GM18498 (cell line): ENCODE data around the gene LRP5.
"Not testable (repeated sequence)": the region's sequence is repeated elsewhere in the genome, so short reads cannot be mapped to it uniquely, and the experiment has no call there.

Source experiments
- ATAC-seq: cut with Tn5 transposase; IDR thresholded peaks from one replicate; pipeline ENCODE4 v1.9.1; 2021; ENCODE audit warnings: mild to moderate bottlenecking, moderate library complexity; ENCODE audit not compliant: unreplicated experiment

LRP5 gene

DNA sequence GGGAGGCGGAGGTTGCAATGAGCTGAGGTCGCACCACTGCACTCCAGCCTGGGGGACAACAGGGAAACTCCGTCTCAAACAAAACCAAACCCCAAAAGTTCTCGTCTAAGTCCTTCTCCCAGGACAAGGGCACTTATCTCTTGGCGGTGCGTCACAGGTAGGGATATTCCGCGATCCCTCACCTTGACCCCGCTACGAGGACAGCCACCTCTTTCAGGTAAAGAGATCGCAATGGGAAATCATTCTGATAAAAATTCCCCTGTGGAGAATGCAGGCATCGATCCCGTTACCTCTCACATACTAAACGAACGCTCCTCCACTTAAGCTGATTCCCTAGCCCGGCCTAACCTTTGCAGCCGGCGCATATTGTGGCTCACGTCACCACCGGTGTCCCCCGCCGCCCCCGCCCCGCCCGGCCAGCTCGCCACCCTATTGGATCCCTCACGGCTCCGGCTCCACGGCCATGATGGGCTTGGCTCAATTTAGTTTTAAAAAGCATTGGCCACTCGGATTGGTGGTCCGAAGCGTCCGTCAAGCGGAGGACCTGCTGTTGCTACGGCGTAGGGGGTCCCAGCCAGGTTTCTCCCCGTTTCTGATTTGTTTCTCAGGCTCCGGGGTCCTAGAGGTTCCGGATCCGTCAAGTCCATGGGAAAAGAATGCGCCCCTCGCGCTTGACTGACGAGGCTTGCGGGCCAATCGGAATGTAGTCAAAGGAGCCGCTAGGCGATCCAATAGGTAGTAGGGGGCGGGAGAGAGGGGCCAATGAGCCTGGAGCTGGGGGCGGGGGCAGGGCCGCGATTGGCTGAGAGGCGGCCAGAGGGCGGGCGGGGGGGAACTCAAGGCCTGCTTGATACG, 147.7 kb downstream of the LRP5 start:
- ATAC-seq: peak; percentile 83

DNA sequence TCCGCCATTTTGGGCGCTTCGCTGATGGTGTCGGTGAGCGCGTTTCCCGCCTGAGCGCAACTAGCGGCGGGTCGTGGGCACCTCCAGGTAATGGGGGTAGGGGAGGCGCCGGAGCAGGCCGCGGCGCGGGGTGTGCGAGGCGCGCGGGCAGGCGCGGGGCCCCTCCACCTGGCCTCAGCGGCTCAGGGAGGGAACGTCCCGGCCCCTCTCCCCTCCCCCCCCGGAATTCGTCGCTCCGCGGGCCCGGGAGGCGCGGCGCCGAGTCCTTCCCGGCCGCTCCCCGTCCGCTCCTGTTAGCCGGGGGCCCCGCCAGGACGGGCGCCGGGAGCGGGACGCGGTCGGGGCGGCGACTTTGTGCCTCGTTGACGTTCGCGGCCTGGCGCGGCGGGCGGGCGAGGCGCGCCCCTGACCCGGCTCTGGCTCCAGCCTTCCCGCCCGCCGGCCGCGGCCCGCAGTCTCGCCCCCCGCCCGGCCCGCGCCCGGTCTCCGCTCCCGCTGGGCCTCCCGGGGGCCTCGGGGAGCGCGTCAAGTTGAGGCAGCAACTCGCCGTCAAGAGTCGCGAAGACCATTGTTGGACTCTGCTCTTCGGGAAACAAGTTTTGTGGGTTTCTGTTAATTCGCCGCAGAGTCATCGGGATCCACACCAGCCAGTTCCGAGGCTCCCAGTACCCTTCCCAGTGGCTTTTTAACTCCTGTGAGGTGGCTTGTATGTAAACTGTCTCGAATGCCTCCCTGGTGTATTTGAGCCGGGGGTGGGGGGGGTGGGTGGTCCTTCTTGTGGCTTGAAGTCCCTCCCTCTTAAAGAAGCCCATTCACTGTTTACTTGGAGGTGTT, 148.6 kb downstream of the LRP5 start, which contains the start of gene PPP6R3:
Gene PPP6R3, plus strand, starts transcription at position 12 of the 834 bp plus-strand sequence. CDS start 76,913 bp downstream, outside the sequence.
- ATAC-seq: peak; percentile 42

DNA sequence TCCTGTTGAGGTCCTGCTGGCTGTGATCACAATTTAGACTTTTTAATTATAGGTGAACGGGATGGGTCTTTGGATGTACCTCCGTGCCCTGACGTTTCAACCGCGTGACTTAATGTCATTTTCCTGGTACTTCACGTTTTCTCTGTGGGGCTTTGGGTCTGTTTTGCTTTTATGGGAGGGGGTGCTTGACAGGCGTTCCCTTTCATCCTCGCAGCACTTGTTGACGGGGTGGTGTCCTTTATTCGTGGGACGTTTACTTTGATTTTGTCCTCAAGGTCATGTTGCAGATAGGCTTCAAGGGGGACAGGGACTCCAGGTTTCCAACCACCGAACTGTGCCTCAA, 149.2 kb downstream of the LRP5 start:
- ATAC-seq: no peak

DNA sequence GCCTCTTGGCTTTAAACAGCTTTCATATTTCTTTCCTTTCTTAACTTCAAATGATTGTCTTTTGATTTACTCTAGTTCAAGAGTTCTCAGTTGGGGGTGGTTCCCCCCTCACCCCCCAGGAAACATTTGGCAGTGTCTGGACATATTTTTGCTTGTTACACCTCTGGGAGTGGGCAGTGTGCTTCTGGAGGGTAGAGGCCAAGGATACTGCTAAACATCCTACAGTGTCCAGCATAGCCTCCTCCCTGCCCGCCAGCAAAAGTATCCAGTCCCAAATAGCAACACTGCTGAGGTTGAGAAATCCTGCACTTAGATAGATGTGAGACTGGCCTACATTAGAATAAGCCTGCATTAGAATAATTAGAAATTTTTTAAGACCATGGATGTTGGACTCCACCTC, 151.3 kb downstream of the LRP5 start:
- ATAC-seq: no peak

DNA sequence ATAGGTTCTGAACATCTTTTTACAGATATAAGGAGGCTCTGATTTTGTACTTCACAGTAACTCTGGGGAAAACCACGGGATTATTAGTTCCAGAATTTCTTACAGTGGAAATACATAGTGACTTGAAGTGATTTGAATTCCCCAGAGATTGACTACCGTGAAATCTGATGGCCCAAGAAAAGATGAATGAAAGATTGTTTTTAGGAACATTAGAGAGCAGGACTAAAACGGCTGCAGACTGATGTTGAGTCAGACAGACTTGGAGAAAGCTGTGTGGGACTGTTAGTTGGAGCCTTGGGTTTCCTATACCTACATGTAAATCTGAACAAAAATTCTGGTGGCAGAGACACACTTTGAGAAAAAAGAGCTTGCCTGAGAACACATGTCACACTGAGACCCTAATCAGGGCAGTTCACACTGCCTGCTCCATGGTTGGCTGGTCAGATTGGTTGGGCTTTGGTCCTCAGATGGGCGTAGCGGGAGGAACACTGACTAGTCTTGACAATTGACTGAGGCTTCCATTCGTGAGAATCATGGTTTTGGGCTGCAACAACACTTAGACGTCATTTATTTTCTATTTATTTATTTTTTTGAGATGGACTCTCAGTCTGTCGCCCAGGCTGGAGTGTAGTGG, 154.9 kb downstream of the LRP5 start:
- no peak for ATAC-seq

DNA sequence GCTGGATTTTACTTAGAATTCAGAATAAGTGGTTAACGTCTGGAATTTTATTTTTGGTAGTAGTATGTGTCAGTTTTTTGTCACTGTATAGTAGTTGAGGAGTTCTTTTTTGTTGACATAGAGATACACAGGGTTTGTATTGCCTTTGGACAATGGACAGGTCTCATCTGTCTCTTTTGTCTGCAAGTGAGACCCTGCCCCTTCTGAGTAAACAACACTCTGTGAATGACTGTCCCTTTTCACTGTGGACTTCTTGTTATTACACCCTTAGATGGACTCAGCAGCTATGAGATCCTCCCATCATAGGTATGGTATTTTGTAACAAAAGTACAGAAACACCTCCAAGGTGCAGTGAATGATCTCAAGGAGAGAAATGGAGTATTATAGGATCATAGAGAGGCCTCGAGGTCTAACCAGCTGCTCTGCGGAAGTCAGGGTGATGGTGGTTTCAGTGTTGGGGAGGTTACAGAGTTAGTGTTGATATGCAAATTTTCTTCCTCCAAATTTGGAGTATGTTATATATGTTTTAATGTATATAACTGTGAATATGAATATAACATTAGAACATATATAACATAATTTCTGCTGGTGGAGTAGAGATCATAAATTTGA, 155.9 kb downstream of the LRP5 start:
- ATAC-seq: no peak

DNA sequence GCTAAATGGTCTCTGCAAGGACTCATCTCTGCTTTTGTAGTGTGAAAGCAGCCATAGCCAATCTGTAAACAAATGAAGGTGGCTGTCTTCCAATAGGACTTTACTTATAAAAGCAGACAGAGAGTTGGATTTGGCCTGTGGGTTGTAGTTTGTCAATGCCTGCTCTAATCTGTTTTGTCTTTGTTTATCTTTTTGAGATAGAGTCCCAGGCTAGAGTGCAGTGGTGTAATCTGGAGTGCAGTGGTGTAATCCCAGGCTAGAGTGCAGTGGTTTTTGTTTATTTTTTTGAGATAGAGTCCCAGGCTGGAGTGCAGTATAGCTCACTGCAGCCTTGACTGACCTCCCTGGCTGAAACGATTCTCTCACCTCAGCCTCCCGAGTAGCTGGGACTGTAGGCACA, 156.7 kb downstream of the LRP5 start:
- no peak for ATAC-seq

DNA sequence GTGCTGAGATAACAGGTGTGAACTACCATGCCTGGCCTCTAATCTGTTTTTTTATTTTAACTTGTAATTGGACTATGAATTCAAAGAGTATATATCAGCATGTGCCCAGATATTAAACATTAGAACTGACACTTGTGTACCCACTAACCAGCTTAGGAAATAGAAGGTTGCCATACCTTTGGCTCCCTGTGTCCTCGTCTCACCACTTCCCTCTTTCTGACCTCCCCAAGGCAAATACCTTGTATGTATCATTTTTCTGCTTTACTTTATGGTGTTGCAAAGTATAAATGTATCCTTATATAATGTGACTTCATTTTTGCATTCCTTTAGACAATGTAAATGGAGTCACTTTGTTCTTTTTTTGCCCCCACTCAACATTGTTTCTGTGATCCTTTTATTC, 157.3 kb downstream of the LRP5 start:
- no peak for ATAC-seq

DNA sequence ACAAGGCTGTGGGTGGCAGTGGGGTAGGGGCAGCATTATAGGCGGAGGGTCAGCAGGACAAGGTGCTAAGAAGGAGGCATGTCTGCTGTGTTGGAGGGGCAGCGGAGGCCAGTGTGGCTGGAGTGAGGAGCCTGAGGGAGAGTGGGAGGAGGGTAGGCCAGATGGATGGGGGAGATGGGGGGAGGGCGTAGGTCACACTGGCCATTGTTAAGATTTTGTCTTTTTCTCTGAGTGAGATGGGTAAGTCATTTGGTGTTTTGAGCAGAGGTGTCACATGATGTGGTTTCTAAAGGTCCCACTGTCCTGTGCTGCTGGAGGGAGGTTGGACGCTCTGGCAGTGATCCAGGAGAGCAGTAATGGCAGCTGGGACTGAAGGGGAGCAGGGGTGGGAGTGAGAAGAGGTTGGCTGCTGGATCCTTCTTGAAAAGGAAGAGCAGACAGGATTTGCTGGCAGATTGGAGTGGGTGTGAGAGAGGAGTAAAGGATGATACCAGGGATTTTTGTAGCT, 158.0 kb downstream of the LRP5 start:
- no peak for ATAC-seq

DNA sequence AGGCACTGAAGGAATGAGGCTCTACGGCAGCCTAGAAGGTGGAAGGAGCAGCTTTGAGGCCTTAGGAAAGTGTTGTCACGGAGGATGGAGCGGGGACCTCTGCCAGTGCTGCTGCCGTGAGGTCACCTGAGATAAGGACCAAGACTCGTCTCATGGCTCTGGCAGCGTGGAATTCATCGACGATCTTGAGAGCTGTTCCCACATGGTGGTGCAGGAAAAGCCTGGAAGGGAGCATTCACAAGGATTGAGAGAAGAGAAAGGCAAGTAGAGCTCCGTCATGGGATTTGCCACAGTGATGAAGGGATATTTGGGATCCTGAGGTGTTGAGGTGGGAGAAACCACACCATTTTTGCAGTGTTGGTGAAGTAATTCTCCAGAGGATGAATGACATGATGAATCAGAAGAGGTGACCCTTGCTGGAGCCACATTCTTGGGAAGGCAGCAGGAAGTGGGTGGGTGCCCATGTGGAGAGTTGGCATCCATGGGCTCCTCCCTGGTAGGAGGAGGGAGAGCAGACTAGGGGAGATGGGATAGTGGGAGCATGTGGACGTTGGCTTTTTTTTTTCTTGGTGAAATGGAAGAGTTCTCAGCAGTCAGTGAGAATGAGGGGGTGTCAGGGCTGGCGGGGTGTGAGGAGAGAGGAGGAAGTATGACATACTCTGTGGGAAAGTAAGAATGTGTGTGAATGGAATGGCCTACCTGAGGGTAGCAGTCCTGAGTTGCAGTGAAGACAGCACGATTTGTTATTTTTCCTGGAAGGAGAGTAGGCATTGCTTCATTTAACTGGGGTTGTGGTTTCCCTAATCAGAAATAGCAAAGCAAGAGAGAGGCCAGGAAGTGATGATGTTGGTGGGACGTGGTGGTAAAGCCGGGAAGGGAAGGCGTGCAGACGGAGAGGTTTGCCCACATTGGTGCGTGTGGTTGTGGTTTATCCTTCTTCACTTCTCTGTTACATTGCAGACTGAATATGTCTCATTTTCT, 159.3 kb downstream of the LRP5 start:
- ATAC-seq: no peak

DNA sequence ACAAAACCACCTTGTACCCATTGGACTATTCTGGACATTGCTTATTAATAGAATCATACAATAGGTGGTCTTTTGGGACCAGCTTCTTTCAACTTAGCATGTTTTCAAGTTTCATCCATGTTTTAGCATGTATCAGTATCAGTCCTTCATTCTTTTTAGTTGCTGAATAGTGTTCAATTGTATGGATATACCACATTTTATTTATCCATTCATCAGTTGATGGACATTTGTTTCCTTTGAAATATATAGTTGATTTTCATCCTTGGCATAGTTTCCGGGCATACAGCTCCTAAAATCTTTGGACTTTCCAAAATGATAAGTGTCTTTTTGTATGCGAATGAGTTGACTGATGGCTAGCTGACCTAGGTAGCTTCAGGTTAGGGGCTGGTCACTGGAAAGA, 160.4 kb downstream of the LRP5 start:
- no peak for ATAC-seq

DNA sequence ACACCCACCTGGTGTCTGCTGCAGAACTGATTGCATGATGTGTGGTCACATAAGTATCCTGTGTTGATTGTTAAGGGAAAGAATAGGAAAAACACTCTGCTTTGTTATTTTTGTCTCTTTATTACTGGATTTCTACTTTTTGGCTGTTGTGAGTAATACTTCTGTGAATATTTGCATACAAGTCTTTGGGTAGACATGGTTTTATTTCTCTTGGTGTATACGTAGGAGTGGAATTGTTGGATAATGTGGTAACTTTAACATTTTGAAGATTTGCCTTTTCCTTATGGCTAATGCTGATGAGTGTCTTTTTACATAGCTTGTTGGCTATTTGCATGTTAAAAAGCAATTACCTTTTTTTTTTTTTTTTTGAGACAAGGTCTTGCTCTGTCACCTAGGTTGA, 161.3 kb downstream of the LRP5 start:
- ATAC-seq: no peak

DNA sequence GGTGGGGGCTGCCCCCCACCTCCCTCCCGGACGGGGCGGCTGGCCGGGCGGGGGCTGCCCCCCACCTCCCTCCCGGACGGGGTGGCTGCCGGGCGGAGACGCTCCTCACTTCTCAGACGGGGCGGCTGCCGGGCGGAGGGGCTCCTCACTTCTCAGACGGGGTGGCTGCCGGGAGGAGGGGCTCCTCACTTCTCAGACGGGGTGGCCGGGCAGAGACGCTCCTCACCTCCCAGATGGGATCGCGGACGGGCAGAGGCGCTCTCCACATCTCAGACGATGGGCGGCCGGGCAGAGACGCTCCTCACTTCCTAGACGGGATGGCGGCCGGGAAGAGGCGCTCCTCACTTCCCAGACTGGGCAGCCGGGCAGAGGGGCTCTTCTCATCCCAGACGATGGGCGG, 163.2 kb downstream of the LRP5 start:
- ATAC-seq: not testable (repeated sequence)

DNA sequence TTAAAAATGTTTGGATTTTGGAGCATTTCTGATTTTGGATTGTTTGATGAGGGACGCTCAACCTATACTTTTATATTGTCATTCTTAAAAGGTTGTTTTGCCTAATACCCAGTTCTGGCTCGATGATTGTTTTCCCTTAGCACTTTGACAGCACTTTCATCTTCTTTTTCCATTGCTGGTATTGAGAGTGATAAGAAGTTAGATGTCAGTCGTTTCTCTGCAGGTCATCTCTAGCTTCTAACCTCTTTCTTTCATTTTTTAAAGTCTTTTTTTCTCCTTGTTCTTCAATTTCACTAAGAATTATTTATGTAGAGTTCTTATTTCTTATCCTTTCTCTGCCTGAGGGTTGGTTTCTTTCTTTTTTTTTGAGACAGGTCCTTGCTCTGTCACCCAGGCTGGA, 167.0 kb downstream of the LRP5 start:
- ATAC-seq: no peak

DNA sequence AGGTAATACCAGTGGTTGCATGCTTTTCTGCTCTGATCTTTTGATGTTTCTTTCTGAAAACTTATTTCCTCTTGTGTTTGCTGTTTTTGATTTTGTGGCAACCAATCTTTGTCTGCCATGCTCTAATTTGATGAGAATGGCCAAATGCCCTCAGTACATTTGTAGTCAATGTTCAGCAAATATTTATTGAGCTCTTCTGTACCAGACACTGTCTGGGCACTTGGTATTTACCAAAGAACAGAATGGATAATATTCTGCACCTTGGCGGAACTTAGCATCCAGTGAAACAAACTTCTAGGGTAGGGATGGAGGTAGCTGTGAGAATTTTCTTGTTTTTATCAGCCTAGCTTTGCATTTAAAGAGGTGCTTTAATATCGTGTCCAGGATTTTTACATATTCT, 167.8 kb downstream of the LRP5 start:
- no peak for ATAC-seq

DNA sequence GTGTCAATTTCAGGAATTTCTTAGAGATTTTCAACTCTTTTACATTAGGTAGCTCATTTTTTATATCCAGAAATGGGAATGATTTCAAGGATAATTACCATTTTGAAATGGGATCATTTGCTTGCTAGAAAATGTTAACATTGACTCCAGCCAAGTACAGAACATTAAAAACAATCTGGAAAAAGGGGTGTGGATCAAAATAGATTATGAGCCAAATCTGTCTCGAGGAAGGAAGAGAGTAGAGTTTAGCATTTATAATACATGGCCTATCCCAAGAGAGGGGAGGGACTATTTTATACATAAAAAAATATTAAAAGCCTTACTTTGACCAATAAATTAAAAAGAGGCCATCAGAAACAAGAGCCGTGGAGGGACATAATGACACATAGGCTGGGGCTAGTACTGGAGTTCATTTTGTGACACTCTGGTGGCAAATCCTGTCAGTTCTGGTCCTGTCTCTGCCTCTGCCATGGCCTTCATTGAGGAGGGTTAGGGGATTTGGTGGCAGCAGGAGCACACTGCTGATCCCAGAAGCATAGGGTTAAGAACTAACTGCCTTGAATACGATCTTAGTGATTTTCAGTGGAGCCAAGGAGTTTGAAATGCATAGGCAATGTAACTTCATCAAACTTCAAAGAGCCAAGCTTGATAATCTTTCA, 168.6 kb downstream of the LRP5 start:
- ATAC-seq: no peak

DNA sequence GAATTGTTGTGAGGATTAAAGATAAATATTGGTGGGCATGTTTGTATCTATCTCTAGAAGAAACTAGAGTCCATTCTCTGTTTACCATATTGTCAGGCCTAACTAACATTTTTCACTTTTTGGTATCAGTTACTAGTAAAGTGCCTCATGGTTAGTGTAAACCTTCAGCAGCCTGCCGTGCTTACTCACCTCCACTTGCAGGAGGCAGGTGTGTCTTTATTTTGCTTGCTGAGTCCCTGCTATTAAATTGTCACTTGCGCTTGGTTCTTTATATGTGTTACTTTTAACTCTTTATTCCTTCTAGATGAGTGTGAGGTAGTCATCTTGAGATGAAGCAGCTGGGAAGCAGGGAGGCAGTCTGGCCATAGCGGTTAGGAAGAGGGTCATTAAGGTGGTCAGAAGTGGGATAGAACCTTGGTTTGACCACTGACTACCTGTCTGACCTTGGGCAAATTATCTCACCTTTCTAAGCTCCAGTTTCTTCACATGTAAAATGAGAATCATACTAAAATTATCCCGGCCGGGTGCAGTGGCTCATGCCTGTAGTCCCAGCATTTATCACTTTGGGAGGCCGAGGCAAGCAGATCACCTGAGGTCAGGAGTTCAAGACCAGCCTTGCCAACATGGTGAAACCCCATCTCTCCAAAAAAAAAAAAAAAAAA, 169.3 kb downstream of the LRP5 start:
- ATAC-seq: no peak

DNA sequence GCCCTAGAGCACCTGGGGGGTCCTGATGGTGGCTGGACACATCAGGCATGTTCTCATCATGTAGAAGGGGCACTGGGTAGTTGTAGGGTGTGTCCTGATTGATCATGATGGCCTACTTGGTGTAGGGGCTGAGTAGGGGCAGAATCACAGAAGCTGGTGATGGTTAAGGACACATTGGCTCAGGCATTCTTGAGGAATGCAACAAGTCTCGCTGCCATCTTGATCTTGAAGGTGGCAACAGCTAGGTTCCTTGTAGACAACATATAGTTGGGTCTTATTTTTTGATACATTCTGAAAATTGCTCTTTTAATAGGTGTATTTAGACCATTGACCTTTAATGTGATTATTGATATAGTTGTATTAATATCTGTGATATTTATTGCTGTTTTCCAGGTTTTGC, 176.2 kb downstream of the LRP5 start:
- no peak for ATAC-seq

DNA sequence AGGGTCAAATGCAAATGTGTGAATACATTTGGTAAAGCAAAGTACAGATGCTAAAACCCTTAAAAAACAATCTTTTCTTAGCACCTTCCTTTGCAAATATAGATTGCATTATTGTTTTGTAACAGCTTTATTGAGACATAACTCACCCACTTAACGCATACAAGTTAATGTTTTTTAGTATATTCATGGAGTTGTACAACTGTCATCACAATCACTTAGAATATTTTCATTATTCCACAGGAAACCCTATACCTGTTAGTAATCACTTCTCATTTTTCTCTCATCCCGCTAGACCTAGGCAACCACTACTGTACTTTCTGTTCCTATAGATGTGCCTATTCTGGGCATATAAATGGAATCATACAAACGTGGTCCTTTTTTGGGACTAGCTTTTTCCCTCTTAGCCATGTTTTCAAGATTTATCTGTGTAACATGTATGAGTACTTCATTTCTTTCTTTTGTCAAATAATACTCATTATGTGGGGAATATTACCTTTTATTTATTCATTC, 182.9 kb downstream of the LRP5 start:
- ATAC-seq: no peak
